PC-9 (cell line): ENCODE measurements around the gene ARHGEF26. TPM values are rescaled to one million over a fixed set of nuclear protein-coding genes. Genes with fewer than 3 reads are reported as not detected.

Experiments used
- BruUV-seq: library from RNA; stranded (reverse); fragments of 400-500 nt; replicated peaks from 2 replicates; lab custom pipeline; 2021; lab: Mats Ljungman, UMichigan
- CTCF ChIA-PET: fragments of 300-600 bp; sonication (Branson Sonifier 250); formaldehyde crosslinking; loops from one replicate; lab custom pipeline; 2022; ENCODE audit warnings: antibody characterized with exemption; lab: Charles Lee
- POLR2A ChIA-PET: fragments of 300-600 bp; sonication (Branson Sonifier 250); formaldehyde crosslinking; loops from one replicate; lab custom pipeline; 2022; ENCODE audit warnings: antibody characterized with exemption; ENCODE audit not compliant: unreplicated experiment; lab: Charles Lee
- DNase-seq, 2 experiments: peaks; one replicate each; pipeline versions ENCODE4 v3.0.0 to v3.0.0-alpha.2; 2015 to 2022; ENCODE audit warnings: mixed read lengths in 1 of 2
- H2AFZ ChIP-seq: fragments of 200-600 bp; sonication (generic); 2 replicates; pipeline ENCODE4 v1.8.1; 2017; ENCODE audit warnings: antibody characterized with exemption
- H3F3A ChIP-seq: fragments of 200-600 bp; sonication (generic); 2 replicates; pipeline ENCODE4 v1.8.1; 2017; ENCODE audit warnings: antibody characterized with exemption, mild to moderate bottlenecking, low read depth; ENCODE audit not compliant: insufficient read depth
- H3K27ac ChIP-seq: fragments of 200-600 bp; sonication (generic); 2 replicates; pipeline ENCODE4 v1.6.1; 2016; ENCODE audit warnings: mixed run types
- H3K27me3 ChIP-seq: fragments of 200-600 bp; sonication (generic); 2 replicates; pipeline ENCODE4 v1.6.1; 2016; ENCODE audit warnings: low read depth, mixed run types; ENCODE audit not compliant: insufficient read depth
- H3K36me3 ChIP-seq: fragments of 200-600 bp; sonication (generic); 2 replicates; pipeline ENCODE4 v1.6.1; 2016; ENCODE audit warnings: low read depth, mixed run types
- H3K4me1 ChIP-seq: fragments of 200-600 bp; sonication (generic); replicated peaks from 2 replicates; pipeline ENCODE4 v1.6.1; 2016; ENCODE audit warnings: mixed run types; ENCODE audit not compliant: insufficient read depth
- H3K4me2 ChIP-seq: fragments of 200-600 bp; sonication (generic); 2 replicates; pipeline ENCODE4 v1.6.1; 2017; ENCODE audit warnings: mixed run types
- H3K4me3 ChIP-seq: fragments of 200-600 bp; sonication (generic); 2 replicates; pipeline ENCODE4 v1.6.1; 2016; ENCODE audit warnings: mixed run types
- H3K79me2 ChIP-seq: fragments of 200-600 bp; sonication (generic); 2 replicates; pipeline ENCODE4 v1.6.1; 2017; ENCODE audit warnings: low read depth, mixed run types
- H3K9me2 ChIP-seq: fragments of 200-600 bp; sonication (generic); 2 replicates; pipeline ENCODE4 v1.8.1; 2017; ENCODE audit warnings: mild to moderate bottlenecking; ENCODE audit not compliant: insufficient read depth
- H3K9me3 ChIP-seq: fragments of 200-600 bp; sonication (generic); 2 replicates; pipeline ENCODE4 v1.8.1; 2016; ENCODE audit warnings: low read depth; ENCODE audit not compliant: insufficient read depth
- H4K20me1 ChIP-seq: fragments of 200-600 bp; sonication (generic); 2 replicates; pipeline ENCODE4 v1.8.1; 2017; ENCODE audit not compliant: insufficient read depth
- CTCF ChIP-seq: fragments of 200-600 bp; sonication (generic); conservative IDR thresholded peaks from 2 replicates; pipeline ENCODE4 v1.6.1; 2017; ENCODE audit warnings: mixed run types, antibody characterized with exemption, mild to moderate bottlenecking, moderate library complexity
- EZH2 ChIP-seq: fragments of 200-600 bp; sonication (generic); IDR thresholded peaks from 2 replicates; pipeline ENCODE4 v1.8.0; 2017; ENCODE audit warnings: antibody characterized with exemption, low read depth
- intact Hi-C: fragments of 100-400 bp; cut with micrococcal nuclease; formaldehyde crosslinking; loops from one replicate; pipeline ENCODE4 v1.10.0; 2022; ENCODE audit not compliant: unreplicated experiment
- total RNA-seq: library from RNA; stranded (reverse); gene quantifications from 2 replicates; pipeline ENCODE4 v1.2.3, GENCODE V29; 2021

The ARHGEF26 gene
- total RNA-seq, 1 experiment from 2014 or later = 7.9 TPM

GRCh38 chr3:154144825-154145465 lies 23.8 kb downstream of the ARHGEF26 start:
- no peaks in the 10 kb centered on the region for H3K9me3 ChIP-seq
- intact Hi-C loops = no loop called here
- no peak overlapping the region for H2AFZ ChIP-seq
- H3K27me3 ChIP-seq = no peaks in the 10 kb centered on the region
- no peak overlapping the region for H3K4me3 ChIP-seq
- H3K4me2 ChIP-seq = no peak overlapping the region
- POLR2A ChIA-PET = no interaction called here
- no peak for DNase-seq
- no TSS peak for BruUV-seq
- no peaks in the 10 kb centered on the region for H3F3A ChIP-seq
- H3K9me2 ChIP-seq = no peaks in the 10 kb centered on the region
- no peak overlapping the region for H3K27ac ChIP-seq
- no peaks in the 10 kb centered on the region for H3K36me3 ChIP-seq
- peaks cover 4% of the 10 kb centered on the region; the same call in 1 of the 2 replicates for H3K4me1 ChIP-seq
- H4K20me1 ChIP-seq = no peaks in the 10 kb centered on the region
- TF ChIP-seq EZH2 (no peak), CTCF (no peak)
- CTCF ChIA-PET = no interaction called here
- H3K79me2 ChIP-seq = no peaks in the 10 kb centered on the region

GRCh38 chr3:154148541-154148940 lies 27.4 kb downstream of the ARHGEF26 start:
- CTCF ChIA-PET = no interaction called here
- no TSS peak for BruUV-seq
- H3K4me1 ChIP-seq = peaks cover 21% of the 10 kb centered on the region
- no peak overlapping the region for H3K4me3 ChIP-seq
- H3K9me2 ChIP-seq = no peaks in the 10 kb centered on the region
- H3K27ac ChIP-seq = no peak overlapping the region
- no peak overlapping the region for H3K4me2 ChIP-seq
- DNase-seq = peak; percentile 48 to 59
- TF ChIP-seq EZH2 (no peak), CTCF (no peak)
- peaks cover 11% of the 10 kb centered on the region; the same call in 1 of the 2 replicates for H3F3A ChIP-seq
- H3K79me2 ChIP-seq = no peaks in the 10 kb centered on the region
- H3K36me3 ChIP-seq = no peaks in the 10 kb centered on the region
- H4K20me1 ChIP-seq = no peaks in the 10 kb centered on the region
- H3K9me3 ChIP-seq = no peaks in the 10 kb centered on the region
- H2AFZ ChIP-seq = no peak overlapping the region; the same call in 1 of the 2 replicates
- intact Hi-C loops = no loop called here
- POLR2A ChIA-PET = no interaction called here
- H3K27me3 ChIP-seq = no peaks in the 10 kb centered on the region

GRCh38 chr3:154149286-154149685 lies 28.1 kb downstream of the ARHGEF26 start:
- no peak overlapping the region for H3K4me3 ChIP-seq
- ChIA-PET POLR2A (interaction anchor here (0.6 kb wide), 1 partner anchor 1033 kb away, joined by 5 read pairs; no protein-coding TSS in a partner anchor), CTCF (no interaction called here)
- no peak overlapping the region for H3K4me2 ChIP-seq
- no peaks in the 10 kb centered on the region for H3K36me3 ChIP-seq
- H2AFZ ChIP-seq = no peak overlapping the region
- H3F3A ChIP-seq = peaks cover 11% of the 10 kb centered on the region; the same call in 1 of the 2 replicates
- intact Hi-C loops = no loop called here
- TF ChIP-seq EZH2 (no peak), CTCF (no peak)
- H3K4me1 ChIP-seq = peaks cover 21% of the 10 kb centered on the region
- H3K27ac ChIP-seq = no peak overlapping the region
- no TSS peak for BruUV-seq
- H3K79me2 ChIP-seq = no peaks in the 10 kb centered on the region
- no peaks in the 10 kb centered on the region for H3K9me3 ChIP-seq
- DNase-seq = no peak
- no peaks in the 10 kb centered on the region for H3K27me3 ChIP-seq
- H4K20me1 ChIP-seq = no peaks in the 10 kb centered on the region
- no peaks in the 10 kb centered on the region for H3K9me2 ChIP-seq
